NAMALWA (cell line): ENCODE results near the gene LITAF.
"Not testable (repeated sequence)": the region's sequence is repeated elsewhere in the genome, so short reads cannot be mapped to it uniquely, and the experiment has no call there.

Experiments
- DNase-seq: peaks from one replicate; pipeline ENCODE4 v3.0.0-alpha.2; 2015; ENCODE audit warnings: low spot score

The LITAF gene

DNA sequence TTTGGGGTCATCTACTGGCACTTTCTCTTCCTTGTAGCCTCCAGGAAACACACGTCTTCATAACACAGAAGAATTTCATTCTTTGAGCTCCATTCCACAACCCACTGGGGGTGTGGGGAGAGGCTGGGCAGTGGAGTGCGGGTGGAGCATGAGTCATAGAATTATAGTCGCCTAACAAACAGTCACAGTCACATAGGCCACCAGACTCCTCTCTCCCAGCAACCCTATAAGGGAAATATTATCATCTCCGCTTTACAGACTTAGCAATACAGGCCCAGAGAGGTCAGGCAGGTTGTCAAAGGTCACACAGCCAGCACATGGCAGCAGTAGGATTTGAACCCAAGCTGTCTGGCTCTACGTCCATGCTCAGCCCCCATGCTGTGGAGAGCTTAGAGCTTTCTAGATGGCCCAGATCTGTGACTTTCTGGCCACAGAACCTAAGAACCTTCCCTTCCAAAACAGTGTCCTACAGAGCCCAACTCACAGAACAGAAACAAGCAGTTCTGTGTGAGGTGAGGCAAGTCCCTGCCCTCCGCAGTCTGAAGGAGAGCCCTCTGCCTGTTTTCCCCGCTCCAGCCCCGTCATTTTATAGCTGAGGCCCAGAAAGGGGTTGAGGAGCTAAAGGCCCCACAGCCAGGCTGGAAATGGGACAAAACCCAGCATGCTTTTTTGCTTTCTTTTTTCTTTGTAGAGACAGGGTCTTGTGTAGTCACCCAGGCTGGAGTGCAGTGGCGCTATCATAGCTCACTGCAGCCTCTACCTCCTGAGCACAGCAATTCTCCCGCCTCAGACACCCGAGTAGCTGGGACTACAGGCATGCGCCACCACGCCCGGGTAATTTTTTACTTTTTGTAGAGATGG, 10.7 kb upstream of the LITAF start:
- DNase-seq: no peak

- DNase-seq: no peak
Measured at GRCh38 chr16:11596572-11597226, 10.0 kb upstream of the LITAF start.

DNA sequence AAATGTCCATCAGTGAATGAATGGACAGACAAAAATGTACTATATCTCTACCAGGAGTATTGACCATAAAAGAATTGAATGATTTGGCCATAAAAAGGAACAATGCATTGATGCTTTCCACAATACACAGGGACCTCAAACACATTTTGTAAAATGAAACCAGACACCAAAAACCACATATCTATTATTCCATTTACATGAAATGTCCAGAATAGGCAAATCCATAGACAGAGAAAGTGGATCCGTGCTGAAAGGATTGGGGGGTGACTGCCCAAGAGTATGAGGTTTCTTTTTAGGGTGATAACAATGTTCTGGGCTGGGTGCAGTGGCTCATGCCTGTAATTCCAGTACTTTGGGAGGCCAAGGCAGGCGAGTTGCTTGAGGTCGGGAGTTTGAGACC, 6.9 kb upstream of the LITAF start:
- DNase-seq: no peak

DNA sequence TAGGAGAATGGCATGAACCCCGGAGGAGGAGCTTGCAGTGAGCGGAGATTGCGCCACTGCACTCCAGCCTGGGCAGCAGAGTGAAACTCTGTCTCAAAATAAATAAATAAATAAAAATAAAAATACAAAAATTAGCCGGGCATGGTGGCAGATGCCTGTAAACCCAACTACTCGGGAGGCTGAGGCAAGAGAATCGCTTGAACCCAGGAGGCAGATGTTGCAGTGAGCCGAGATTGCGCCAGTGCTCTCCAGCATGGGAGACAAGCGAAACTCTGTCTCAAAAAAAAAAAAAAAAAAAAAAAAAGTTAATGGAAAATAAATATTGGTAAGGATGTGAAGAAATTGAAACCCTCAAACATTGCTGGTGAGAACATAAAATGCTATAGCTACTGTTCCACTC, 6.4 kb upstream of the LITAF start:
- DNase-seq: not testable (repeated sequence)

- DNase-seq: not testable (repeated sequence)
Measured at GRCh38 chr16:11591630-11592029, 4.9 kb upstream of the LITAF start.

- DNase-seq: no peak
Measured at GRCh38 chr16:11589198-11589550, 2.5 kb upstream of the LITAF start.

DNA sequence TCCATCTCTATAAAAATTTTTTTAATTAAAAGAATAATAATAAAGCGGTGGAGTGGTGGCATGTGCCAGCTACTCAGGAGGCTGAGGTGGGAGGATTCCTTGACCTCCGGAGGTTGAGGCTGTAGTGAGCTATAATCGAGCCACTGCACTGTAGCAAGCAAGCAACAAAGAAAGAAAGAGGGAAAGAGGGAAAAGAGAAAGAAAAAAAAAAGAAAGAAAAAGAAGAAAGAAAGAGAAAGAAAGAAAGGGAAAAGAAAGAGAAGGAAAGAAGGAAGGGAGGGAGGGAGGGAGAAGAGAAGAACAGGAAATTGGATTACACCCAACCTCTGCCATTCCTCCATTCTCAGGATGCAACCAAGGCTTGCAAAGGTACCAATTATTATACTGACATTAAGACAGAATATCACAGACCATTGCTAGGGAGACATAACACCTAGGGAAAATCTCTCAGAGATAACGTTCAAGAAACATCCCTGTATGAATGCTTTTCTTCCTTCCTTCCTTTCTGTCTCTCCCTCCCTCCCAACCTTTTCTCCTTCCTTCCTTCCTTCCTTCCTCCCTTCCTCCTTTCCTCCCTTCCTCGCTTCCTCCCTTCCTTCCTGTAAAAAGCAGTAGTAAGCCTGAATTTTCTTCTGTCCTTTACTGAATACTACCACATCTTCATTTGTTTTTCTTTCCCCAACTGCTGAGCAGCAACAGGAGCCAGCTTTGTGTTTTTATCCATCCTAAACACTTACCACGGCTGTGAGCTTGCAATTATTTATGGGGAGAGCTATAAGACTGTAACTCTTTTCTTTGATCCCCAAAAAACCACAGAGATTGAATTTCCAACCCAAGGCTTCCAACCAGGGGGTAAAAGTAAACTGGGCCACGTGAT, 1.8 kb upstream of the LITAF start:
- DNase-seq: no peak

DNA sequence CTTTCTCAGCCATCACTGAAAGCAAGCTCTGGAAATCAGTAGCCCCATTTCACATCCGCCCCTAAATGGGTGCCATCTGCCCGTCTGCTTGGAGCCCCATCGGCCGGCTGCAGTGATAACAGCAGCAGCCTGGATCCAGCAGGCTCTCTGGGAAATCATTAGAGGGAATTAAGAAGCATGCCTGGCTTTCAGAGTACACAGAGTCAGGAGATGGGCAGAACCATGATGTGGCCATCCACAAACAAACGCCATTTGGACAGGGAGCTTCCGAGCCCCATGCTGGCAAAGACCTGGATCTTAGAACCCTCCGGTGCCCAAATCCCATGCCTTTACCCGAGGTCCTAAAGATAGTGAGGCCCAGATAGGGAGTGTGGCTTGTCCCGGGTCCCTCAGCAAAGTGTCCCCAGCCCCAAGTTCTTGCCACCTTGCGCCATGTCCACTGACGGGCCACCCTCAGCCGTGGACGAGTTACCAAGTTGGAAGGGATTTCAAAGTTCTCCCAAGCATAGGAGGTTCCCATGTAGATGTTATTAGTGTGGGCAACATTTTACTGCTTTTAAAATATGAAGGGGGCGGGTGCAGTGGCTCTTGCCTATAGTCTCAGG, 1.0 kb upstream of the LITAF start:
- no peak for DNase-seq

DNA sequence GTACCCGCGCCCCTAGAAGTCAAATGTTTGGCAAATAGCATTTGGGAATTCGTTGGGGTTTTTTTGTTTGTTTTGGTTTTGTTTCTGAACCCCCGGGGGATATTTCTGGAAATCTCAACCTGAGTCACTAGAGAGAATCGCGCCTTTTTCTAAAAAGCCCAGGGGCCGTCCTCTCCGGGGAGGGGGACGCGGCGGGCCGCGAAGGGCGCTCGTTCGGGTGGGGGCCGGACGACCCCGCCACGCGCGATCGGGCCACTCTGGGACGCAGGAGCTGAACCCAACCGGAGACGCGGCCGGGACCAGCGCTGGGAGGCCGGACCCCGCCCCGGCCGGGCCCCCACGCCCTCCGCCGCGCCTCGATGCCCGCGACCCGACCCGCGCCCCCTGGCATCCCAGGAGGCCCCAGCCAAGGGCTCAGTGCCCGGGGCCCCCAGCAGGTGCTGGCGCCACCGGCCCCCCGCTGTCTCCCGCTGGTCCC, 302 bp downstream of the LITAF start:
- DNase-seq: no peak

DNA sequence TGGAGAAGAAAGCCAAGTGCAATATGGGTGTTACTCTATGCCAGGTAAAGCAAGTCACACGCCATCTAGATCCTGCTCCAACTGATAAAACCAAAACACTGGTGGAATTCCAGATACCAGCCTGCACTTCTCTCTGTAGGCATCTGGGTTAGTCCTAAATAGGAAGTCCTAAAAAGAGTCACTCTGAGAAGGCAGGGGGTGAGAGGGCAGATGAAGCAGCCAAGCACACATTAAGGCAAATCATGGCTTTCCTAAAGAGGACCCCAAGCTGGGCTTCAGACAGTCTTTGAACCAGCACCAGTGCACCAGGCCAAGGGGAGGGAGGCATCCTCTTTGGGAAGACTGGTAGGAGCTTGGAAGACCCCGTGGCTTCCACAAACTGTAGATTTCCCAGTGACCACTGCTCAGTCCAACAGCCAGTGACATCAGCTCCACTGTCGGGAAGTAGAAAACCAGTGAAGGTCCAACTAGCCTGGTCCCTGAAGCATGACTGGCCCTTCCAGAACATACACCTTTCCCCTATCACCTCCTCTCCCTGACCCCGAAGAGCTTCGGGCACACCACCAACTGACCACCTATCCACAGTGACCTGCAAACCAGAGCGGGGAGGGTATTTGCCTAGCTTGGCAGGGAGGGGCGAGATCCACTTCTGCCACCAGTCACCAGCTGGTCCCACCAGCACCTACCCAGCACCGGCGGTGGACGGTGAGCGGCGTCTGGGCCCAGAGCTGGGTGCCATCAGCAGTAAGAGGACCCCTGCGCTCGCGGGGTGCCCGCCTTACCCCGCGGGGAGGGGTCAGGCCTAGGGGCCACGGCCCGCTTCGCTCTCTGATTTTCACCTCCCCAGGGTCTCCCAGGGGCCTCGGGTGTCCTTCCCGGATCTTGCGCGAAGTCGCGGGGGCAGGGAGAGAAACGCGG, 1.0 kb downstream of the LITAF start:
- DNase-seq: peak; percentile 60

- DNase-seq: peak; percentile 63
Measured at GRCh38 chr16:11583889-11584565, 2.7 kb downstream of the LITAF start.

DNA sequence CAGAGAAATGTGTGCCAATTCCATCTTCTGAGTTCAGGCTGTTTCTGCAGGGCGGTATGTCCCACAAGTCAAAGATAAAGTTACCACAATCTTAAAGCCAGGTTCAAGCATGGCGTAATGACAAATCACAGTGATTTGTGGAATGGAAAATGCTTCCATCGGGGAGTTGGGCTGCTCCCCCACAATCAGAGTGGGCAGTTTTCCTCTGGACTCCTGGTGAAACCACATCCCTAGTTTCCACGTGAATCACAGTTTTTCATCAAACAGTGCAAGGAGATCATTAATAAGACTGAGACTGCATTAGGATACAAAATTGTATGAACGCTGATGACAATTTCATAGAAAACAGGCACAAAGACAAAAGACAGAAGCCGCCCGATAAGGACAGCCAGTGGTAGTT, 3.6 kb downstream of the LITAF start:
- DNase-seq: no peak

GRCh38 chr16:11582157-11582814, 4.4 kb downstream of the LITAF start:
- peak; percentile 36 for DNase-seq

GRCh38 chr16:11581678-11582077, 5.0 kb downstream of the LITAF start:
- DNase-seq: no peak

- DNase-seq: no peak
Measured at GRCh38 chr16:11580451-11581086, 6.2 kb downstream of the LITAF start.

DNA sequence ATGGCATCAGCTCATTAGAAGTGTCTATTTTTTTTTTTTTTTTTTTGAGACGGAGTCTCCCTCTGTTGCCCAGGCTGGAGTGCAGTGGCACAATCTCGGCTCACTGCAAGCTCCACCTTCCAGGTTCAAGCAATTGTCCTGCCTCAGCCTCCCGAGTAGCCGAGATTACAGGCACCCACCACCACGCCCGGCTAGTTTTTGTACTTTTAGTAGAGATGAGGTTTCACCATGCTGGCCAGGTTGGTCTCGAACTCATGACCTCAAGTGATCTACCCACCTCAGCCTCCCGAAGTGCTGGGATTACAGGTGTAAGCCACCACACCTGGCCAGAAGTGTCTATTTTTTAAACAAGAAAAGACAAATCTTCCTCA, 9.4 kb downstream of the LITAF start:
- not testable (repeated sequence) for DNase-seq

DNA sequence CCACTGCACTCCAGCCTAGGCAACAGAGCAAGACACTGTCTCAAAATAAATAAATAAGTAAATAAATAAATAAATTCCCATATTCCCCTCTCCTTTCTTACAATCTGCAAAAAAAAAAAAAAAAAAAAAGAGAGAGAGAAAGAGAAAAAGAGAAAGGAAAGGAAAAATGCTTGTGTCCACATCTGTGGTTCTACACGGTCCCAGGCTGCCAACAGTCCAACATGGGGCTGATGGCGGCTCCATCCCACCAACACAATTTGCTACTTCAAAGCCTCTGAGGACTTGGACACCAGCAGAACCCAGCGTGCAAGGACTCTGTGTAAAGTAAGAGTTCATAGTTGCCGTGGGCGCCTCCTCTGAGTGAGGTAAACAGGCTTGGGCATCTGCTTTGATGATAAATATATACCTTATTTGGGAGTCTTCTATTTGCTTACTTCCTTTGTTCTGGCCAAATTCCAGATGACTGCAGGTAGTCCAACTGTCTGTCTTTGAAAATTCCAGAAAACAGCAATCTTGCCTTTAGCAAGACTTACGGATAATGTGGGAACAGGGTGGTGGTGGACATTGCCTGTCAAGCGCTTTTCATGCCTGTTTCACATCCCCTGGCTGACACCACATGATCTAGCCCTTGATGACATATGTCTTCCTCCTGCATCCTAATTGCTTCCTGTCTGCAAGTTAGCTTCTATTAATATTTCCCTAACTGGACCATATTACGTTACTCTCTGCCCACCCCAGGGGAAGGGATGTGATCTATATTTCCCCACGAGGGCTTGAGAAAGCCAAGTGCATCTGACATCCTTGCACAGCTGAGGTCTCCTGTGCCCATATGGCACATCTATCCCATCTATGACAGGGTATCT, 10.1 kb downstream of the LITAF start:
- peak; percentile 47 for DNase-seq

DNA sequence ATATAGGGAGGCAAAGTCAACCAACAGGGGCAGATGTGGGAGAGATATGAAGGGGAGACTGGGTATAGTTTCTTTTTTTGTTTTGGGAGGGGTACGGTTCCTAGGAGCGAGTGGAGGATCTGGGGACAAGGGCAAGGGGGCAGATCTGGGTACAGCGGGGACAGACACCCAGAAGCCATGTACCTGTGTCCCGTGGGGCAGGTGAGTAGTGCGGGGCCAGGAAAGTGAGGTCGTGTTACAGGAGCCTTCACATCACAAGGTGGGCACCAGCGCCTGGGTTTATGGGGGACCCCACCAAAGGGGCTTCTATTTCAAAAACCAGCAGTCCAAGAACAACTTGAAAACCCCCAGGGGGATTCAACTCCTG, 11.5 kb downstream of the LITAF start:
- no peak for DNase-seq
